HG02588 (cell line): ENCODE data around the gene ACAA1.
"Not testable (repeated sequence)": the region's sequence is repeated elsewhere in the genome, so short reads cannot be mapped to it uniquely, and the experiment has no call there.

Experiments
- ATAC-seq: cut with Tn5 transposase; IDR thresholded peaks from one replicate; pipeline ENCODE4 v1.9.1; 2021; ENCODE audit warnings: mild to moderate bottlenecking, moderate library complexity; ENCODE audit not compliant: unreplicated experiment

The ACAA1 gene

GRCh38 chr3:38084334-38085310, 52.3 kb downstream of the ACAA1 start:
- ATAC-seq = no peak

GRCh38 chr3:38083871-38084333, 53.0 kb downstream of the ACAA1 start:
- no peak for ATAC-seq

GRCh38 chr3:38083254-38083653, 53.7 kb downstream of the ACAA1 start:
- ATAC-seq = not testable (repeated sequence)

GRCh38 chr3:38082296-38082695, 54.6 kb downstream of the ACAA1 start:
- ATAC-seq = not testable (repeated sequence)

GRCh38 chr3:38077073-38077472, 59.9 kb downstream of the ACAA1 start:
- ATAC-seq = not testable (repeated sequence)
